CD4-positive, alpha-beta T cell (primary cell): ENCODE data around the gene PRRC1. TPM values are rescaled to one million over a fixed set of nuclear protein-coding genes. Genes with fewer than 3 reads are reported as not detected.

Experiments
- ATAC-seq: fragments of 200-7000 bp; cut with Tn5 transposase; one replicate; pipeline ENCODE4 v1.10.0; 2022; ENCODE audit warnings: mild to moderate bottlenecking; ENCODE audit not compliant: poor library complexity
- CTCF ChIA-PET: fragments of 350-600 bp; sonication (Branson Sonifier 250); formaldehyde crosslinking; loops from one replicate; lab custom pipeline; 2021; ENCODE audit warnings: antibody characterized with exemption, inconsistent platforms; lab: Charles Lee
- POLR2A ChIA-PET: fragments of 350-600 bp; sonication (Branson Sonifier 250); formaldehyde crosslinking; loops from one replicate; lab custom pipeline; 2021; ENCODE audit warnings: antibody characterized with exemption, inconsistent platforms; lab: Charles Lee
- DNase-seq, 14 experiments: peaks; one replicate each; pipeline ENCODE4 v3.0.0-alpha.2; 2013 to 2020; ENCODE audit warnings: mixed read lengths in 2 of 14
- H3K27ac ChIP-seq, 2 donors: one replicate each; pipeline versions ENCODE4 v1.5.1 to v1.7.0; 2013; ENCODE audit warnings: low read length in 2 of 2, low read depth in 1 of 2, mild to moderate bottlenecking in 1 of 2
- H3K27me3 ChIP-seq, 2 experiments: 1 replicate in 1 of 2; 2 replicates in 1 of 2; pipeline versions ENCODE4 v1.6.1 to v1.7.0; 2013; ENCODE audit warnings: low read length in 2 of 2, control low read depth in 1 of 2, mild to moderate bottlenecking in 1 of 2, moderate library complexity in 1 of 2; ENCODE audit not compliant: insufficient read depth in 2 of 2, control insufficient read depth in 1 of 2
- H3K36me3 ChIP-seq: one replicate; pipeline ENCODE4 v1.6.1; 2013; ENCODE audit warnings: low read length, control low read depth; ENCODE audit not compliant: insufficient read depth
- H3K4me1 ChIP-seq: one replicate; pipeline ENCODE4 v1.6.1; 2013; ENCODE audit warnings: low read length, control low read depth; ENCODE audit not compliant: insufficient read depth
- H3K4me3 ChIP-seq: one replicate; pipeline ENCODE4 v1.5.1; 2013; ENCODE audit warnings: mild to moderate bottlenecking, low read length, moderate library complexity
- H3K9me3 ChIP-seq, 2 experiments: 1 replicate in 1 of 2; 2 replicates in 1 of 2; pipeline versions ENCODE4 v1.6.1 to v1.7.0; 2013; ENCODE audit warnings: low read length in 2 of 2, mild to moderate bottlenecking in 2 of 2, control low read depth in 1 of 2, moderate library complexity in 1 of 2; ENCODE audit not compliant: control insufficient read depth in 1 of 2, insufficient read depth in 1 of 2
- H3K27ac Mint-ChIP-seq: one replicate; pipeline ENCODE4 v1.8.0; 2020; ENCODE audit warnings: mixed read lengths
- H3K27me3 Mint-ChIP-seq: one replicate; pipeline ENCODE4 v1.8.0; 2021; ENCODE audit warnings: mixed read lengths
- H3K36me3 Mint-ChIP-seq: one replicate; pipeline ENCODE4 v1.8.0; 2021; ENCODE audit warnings: low read depth, mixed read lengths
- H3K4me1 Mint-ChIP-seq: one replicate; pipeline ENCODE4 v1.8.0; 2021; ENCODE audit warnings: low read depth, mixed read lengths
- H3K4me3 Mint-ChIP-seq: one replicate; pipeline ENCODE4 v1.8.0; 2020; ENCODE audit warnings: mild to moderate bottlenecking, mixed read lengths
- H3K9me3 Mint-ChIP-seq: one replicate; pipeline ENCODE4 v1.8.0; 2020; ENCODE audit warnings: mixed read lengths
- intact Hi-C, 2 experiments: fragments of 100-400 bp; cut with DNase I in 1 of 2; cut with micrococcal nuclease in 1 of 2; formaldehyde crosslinking; loops; one replicate each; pipeline versions ENCODE4 v1.15.1 to v1.9.0; 2023 to 2025; cut with DNase I, micrococcal nuclease
- total RNA-seq, 174 experiments: library from RNA in 2 of 174; stranded (reverse) in 2 of 174; gene quantifications; one replicate each; pipeline ENCODE4 v1.2.3 and lab custom pipeline; 2021 to 2026
- TF ChIP-seq, protein P1 (sequence below): fragments of 200-600 bp; IDR thresholded peaks from one replicate; pipeline ENCODE4 v1.8.0; 2022; ENCODE audit warnings: antibody characterized with exemption, mild to moderate bottlenecking

PRRC1 gene
- total RNA-seq, 2 experiments from 2014 or later, result 32.0 to 33.8 TPM

DNA sequence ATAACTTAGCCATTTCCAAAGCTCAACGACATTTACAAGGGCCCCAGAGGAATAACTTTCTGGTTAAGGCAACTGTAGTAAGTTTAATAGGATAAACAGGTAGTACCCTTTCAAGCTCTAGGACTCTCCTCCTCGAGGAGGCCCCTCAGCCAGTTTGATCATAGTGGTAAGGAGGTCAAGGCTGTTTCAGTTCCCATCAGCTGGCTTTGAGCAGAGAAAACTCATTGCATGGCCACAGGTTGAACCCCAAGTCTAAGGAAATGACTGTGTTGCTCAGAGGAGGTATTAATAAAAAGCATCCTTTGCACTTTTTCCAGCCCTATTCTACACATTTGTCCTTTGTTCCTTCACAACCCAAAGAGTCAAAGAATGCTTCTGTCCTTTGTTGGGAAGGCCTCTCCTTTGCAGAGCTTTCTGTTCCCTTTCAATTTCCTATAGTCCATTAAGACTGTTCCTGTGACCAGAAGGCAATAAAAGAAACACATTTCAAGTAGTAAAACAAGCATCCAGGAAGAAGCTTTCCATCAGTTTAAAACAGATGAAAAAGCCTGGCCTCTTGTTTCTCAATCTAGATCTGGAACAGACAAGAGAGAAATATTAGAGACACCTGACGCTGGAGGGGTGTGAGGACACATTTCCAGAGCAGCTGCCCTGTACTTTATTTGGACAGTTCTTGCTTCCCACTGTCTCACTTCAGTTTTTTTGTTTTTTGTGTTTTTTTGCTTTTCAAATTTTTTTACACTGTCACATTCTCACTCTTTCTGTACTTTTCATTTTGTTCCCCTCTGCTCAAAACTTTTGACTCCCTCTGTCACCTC lies 54.1 kb downstream of the PRRC1 start:
- Histone ChIP-seq H3K36me3 (no peaks in the 10 kb centered on the region), H3K27me3 (no peaks in the 10 kb centered on the region), H3K27ac (no peak overlapping the region), H3K4me3 (no peak overlapping the region), H3K4me1 (no peaks in the 10 kb centered on the region), H3K9me3 (peaks cover 4 to 19% of the 10 kb centered on the region in 2 experiments)
- intact Hi-C loops, result no loop called here
- DNase-seq (no peak), ATAC-seq (no peak)
- H3K27me3 Mint-ChIP-seq, result peaks cover 44% of the 10 kb centered on the region
- POLR2A ChIA-PET, result no interaction called here
- no peak overlapping the region for H3K27ac Mint-ChIP-seq
- H3K9me3 Mint-ChIP-seq, result peaks cover 2% of the 10 kb centered on the region
- TF ChIP-seq, protein P1, sequence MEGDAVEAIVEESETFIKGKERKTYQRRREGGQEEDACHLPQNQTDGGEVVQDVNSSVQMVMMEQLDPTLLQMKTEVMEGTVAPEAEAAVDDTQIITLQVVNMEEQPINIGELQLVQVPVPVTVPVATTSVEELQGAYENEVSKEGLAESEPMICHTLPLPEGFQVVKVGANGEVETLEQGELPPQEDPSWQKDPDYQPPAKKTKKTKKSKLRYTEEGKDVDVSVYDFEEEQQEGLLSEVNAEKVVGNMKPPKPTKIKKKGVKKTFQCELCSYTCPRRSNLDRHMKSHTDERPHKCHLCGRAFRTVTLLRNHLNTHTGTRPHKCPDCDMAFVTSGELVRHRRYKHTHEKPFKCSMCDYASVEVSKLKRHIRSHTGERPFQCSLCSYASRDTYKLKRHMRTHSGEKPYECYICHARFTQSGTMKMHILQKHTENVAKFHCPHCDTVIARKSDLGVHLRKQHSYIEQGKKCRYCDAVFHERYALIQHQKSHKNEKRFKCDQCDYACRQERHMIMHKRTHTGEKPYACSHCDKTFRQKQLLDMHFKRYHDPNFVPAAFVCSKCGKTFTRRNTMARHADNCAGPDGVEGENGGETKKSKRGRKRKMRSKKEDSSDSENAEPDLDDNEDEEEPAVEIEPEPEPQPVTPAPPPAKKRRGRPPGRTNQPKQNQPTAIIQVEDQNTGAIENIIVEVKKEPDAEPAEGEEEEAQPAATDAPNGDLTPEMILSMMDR, result no peak
- CTCF ChIA-PET, result no interaction called here
- no peaks in the 10 kb centered on the region for H3K4me1 Mint-ChIP-seq
- no peaks in the 10 kb centered on the region for H3K36me3 Mint-ChIP-seq
- H3K4me3 Mint-ChIP-seq, result no peak overlapping the region

DNA sequence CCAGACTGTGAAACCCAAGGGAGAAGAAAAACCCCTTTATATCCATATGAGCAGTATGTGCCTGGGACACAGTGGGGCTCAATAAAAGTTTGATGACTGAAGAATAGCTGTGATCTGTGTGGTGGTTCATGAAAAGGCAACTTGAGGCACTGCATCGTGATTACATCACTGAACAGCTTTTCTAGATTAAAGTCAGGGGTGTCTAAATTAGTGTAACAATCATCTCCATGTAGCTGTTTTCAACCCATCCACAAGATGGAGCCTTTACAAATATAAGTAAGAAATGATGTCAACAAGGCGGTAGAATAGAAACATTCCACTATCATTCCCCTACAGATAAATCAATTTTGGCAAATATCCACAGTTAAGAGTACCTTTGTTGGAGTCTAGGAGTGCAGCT lies 55.5 kb downstream of the PRRC1 start:
- TF ChIP-seq, protein P1, result no peak
- ChIA-PET CTCF (no interaction called here), POLR2A (no interaction called here)
- H3K36me3 ChIP-seq, result no peaks in the 10 kb centered on the region
- H3K36me3 Mint-ChIP-seq, result no peaks in the 10 kb centered on the region
- no peak overlapping the region for H3K27ac Mint-ChIP-seq
- no peaks in the 10 kb centered on the region for H3K4me1 ChIP-seq
- ATAC-seq (no peak), DNase-seq (no peak)
- H3K4me3 ChIP-seq, result no peak overlapping the region
- H3K27me3 ChIP-seq, result no peaks in the 10 kb centered on the region
- intact Hi-C loops, result no loop called here
- H3K9me3 Mint-ChIP-seq, result peaks cover 2% of the 10 kb centered on the region
- H3K4me1 Mint-ChIP-seq, result no peaks in the 10 kb centered on the region
- H3K27ac ChIP-seq, result no peak overlapping the region
- peaks cover 46% of the 10 kb centered on the region for H3K27me3 Mint-ChIP-seq
- H3K9me3 ChIP-seq, result peaks cover 4 to 19% of the 10 kb centered on the region in 2 experiments
- H3K4me3 Mint-ChIP-seq, result no peak overlapping the region

DNA sequence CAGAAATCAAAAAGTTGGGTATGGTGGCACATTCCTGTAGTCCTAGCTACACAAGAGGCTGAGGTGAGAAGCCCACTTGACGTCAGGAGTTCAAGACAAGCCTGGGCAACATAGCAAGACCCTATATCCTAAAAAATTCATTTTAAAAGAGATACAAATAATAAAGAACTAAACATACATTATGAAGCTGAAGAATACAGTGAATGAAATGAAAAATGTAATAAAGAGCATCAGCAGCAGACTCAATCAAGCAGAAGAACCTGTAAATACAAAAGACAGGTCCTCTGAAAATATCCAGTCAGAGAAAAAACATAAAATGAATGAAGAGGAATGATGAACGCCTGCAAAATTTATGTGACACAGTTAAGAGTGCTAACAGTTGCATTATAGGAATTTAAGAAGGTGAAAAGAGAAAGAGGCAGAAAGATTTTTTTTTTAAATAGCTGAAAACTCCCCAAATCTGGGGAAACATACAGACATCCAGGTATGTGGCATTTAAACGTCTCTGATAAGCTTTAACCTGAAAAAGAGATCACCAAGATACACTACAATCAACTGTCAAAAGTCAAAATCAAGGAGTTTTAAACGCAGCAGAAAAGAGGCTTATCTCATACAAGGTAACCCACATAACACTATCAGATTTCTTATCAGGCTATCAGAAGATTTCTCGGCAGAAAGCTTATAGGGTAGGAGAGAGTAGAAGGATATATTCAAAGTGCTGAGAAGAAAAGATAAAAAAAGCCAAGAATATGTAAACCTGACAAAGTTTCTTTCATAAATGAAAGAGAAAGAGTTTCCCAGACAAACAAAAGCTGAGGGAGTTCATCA lies 57.6 kb downstream of the PRRC1 start:
- ChIA-PET POLR2A (no interaction called here), CTCF (no interaction called here)
- ATAC-seq (no peak), DNase-seq (no peak)
- no peaks in the 10 kb centered on the region for H3K4me1 Mint-ChIP-seq
- H3K27ac Mint-ChIP-seq, result no peak overlapping the region
- H3K36me3 Mint-ChIP-seq, result no peaks in the 10 kb centered on the region
- H3K27me3 Mint-ChIP-seq, result peaks cover 36% of the 10 kb centered on the region
- intact Hi-C loops, result no loop called here
- Histone ChIP-seq H3K4me1 (no peaks in the 10 kb centered on the region), H3K27me3 (no peaks in the 10 kb centered on the region), H3K27ac (no peak overlapping the region), H3K36me3 (no peaks in the 10 kb centered on the region), H3K4me3 (no peak overlapping the region), H3K9me3 (peaks cover 4 to 19% of the 10 kb centered on the region in 2 experiments)
- TF ChIP-seq, protein P1, result no peak
- H3K4me3 Mint-ChIP-seq, result no peak overlapping the region
- H3K9me3 Mint-ChIP-seq, result peaks cover 2% of the 10 kb centered on the region
